NCI-H146 treated with DMSO at 0.1 percent for 48 hours (cell line): ENCODE data around the gene UXT.
"Not testable (repeated sequence)": the region's sequence is repeated elsewhere in the genome, so short reads cannot be mapped to it uniquely, and the experiment has no call there.

Experiments used
- DNase-seq: peaks from one replicate; lab custom pipeline; 2025; ENCODE audit not compliant: unreplicated experiment; lab: John Stamatoyannopoulos, UW

UXT gene, protein sequence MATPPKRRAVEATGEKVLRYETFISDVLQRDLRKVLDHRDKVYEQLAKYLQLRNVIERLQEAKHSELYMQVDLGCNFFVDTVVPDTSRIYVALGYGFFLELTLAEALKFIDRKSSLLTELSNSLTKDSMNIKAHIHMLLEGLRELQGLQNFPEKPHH

DNA sequence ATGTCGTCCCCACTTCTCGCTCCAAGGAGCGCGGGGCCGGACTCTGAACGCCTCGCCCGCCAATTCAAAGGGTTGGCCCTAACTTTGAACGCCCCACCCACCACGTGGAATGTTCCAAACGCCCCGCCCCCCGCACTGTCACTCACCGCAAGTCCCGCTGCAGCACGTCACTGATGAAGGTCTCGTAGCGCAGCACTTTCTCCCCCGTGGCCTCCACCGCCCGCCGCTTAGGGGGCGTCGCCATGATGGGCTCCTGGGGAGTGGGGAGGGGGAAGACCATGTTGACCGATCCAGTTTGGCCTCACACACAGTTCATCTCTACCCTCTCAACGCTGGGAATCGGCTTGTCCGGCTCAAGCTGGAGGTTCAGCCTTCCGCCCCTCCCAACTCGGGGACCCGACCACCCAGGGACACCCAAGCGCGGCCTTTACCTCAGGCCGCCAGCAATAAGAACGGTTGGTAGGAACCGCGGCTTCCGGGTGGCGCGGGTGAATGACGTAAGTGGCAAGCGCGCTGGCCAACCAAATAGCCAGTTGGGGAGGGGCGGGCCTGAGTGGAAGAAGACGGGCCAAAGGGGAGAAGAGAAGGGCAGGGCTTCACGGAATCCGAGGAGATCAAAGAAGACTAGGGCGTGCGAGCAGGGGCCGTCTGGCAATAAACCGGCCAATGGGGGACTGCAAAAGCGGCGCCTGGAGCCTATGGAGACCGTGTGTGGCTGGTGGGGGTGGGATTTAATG is at the start of gene UXT:
TSS of gene UXT (minus strand) at position 497 of the 737 bp plus-strand sequence. CDS start at position 244, 253 bp downstream.
- DNase-seq = peak; percentile 91

DNA sequence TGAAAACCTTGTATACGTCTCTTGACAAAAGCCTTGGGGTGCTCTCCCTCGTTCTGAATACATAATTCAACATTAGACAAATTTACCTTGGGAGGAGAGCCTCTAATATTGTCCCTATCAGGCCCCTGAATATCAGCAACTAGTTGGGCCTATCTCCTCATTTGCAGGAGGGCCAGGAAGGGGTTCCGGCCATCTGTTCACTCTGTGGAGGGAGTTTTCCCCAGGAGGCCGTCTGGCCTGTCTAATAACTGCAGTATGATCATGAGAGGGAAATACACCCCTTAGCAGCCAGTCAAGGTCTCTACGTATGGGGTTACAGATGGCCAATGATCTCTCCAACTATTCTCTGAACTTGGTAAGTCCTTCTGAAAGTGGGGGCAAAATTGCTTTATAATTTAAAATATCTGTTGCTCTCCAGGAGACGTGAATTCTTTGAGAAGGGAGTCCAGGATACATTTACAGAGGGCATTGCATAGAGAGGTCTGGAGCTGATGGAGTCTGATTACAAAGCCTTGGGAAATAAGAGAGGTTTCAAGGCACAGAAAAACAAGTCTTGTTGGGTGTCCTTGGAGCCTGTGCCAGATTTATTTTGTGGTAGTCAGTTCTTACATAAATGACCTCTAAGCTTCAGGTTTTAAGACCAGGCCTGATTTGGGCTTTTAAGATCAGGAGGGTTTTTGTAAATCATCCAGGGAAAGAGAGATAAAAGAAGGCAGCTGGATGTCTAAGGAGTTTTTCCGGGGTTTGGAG is 48.2 kb upstream of the UXT start:
- DNase-seq = no peak

DNA sequence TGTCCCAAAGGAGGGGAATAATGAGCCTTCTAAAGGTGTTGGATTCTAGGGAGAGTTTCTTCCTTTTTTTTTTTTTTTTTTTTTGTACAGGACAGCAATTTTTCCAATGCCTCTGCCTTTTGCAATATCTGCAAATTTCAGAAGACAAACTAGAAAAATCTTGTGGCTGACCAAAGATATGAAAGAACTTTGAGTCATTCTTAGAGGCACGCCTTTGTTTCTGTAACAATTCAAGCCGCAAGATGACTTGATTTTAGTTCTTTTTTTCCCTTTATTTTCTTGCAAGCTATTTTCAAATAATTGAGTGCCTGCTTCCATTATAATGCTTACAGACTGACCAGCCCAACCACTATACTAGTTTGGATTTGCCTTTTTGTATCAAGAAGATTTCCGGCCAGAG is 47.6 kb upstream of the UXT start:
- DNase-seq = no peak

DNA sequence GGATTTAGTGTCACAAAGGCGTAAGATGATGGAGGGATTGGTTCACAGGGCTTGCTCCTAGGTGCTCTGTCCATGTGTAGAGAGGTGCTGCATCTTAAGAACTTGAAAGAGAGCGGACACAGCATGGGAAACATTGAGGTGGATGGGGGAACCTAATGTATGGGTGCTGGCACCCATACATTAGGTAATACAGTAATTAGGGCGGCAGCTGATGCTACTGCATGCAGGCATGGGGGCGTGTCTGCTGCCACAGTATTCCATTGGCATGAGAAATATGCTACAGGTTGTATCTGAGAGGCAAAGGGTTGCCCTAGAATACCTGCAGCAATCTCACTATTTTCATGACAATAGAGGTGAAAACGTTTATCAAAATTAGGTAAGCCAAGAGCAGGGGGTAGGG is 45.8 kb upstream of the UXT start:
- DNase-seq = no peak

DNA sequence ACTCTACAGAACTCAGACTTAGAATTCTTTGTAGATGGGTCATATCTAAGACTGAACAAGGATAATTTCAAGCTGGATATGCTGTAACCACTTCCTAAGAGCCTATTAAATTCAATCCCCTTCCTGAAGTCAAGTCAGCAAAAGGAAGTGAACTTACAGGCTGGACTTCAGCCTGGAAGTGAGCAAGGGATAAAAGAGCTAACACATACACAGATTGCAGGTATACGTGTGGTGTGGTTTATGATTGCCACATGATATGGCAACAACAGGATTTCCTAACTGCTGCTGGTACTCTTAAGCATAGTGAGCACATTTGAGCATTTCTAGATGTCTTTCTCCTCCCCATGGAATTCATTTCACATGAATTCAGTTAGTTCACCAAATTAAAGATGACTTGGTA is 38.2 kb upstream of the UXT start:
- DNase-seq = no peak

DNA sequence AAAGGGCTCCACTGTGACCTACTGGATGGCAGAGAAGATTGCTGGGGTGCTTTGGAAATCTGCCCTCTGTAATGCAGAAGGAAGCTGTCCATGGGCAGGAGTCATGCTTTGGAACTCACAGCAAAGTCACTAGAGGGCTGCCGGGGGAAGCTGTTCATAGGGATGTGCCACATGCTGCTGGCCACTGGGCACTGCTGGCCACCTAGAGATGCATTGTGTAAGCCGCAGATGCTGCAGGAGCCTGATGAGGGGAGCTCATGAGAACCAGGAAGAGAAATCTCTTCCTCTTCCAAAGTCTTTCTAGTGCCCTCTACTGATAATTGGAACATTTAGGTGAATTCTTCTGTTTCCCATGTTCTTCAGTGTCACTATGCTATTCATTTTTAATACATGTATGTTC is 31.2 kb upstream of the UXT start:
- DNase-seq = no peak

DNA sequence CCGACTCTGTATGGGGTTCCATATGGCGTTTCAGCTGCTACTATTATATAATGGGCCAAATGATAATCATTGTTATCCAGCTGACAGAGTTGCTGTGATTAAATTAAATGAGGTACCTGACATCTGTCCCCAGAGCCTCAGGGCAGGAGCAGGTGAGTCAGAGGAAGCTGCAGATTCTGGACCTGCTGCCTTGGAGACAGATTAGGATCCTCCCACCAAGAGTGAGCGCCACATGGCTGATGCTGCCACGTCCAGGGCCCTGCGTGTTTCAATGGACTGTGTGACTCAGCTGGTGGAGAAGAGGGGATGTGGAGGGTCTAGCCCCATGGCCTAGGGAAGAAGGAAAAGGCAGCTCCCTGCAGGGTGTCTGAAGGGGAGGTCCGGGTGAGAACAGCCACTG is 28.3 kb upstream of the UXT start:
- DNase-seq = peak; percentile 74

DNA sequence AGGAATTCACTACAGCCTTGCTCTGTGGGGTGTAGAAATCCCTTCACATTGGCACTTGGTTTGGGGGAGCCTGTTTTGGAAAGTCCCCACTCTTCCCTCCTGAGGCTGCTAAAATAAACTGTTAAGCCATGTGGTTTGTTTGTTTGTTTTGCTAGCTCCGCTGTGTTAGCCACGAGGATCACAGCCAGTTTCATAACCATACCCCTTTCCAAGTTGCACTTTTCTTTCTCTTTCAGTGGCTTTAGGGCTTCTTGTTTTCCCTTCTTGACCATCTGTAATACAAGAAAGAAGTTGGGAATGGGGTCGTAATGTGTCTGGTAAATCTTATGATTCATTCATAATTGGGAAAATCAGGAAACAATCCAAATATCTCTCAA is 24.8 kb upstream of the UXT start:
- no peak for DNase-seq

DNA sequence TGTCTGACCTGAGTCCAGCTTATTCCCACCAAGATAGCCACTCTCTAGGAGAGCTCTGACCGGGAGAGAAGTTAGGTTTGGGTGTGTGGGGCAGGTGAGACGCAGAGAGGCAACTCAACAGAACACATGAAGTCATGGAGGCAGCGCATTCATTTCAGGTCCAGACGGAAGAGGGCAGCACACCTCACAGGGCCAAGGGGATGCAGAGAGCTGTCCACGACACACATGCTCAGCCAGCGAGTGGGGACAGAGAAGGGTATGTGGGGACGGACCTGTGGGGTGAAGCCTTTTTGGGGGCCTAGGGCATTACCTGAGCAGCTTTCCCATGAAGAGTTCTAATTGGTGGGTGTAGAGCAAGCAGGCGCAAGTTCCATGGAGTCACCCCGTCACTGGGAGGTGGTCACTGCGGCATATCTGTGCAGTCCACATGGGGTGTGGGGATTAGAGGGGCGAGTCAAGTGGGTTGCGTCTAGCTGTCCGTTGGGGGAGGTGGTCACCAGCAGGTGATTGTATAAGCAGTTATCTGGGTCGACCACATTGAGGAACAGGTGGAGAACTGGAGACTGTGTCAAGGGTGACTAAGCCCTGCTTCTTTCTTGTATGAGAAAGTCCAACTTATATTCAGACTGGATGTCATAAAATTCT is 24.3 kb upstream of the UXT start:
- no peak for DNase-seq

DNA sequence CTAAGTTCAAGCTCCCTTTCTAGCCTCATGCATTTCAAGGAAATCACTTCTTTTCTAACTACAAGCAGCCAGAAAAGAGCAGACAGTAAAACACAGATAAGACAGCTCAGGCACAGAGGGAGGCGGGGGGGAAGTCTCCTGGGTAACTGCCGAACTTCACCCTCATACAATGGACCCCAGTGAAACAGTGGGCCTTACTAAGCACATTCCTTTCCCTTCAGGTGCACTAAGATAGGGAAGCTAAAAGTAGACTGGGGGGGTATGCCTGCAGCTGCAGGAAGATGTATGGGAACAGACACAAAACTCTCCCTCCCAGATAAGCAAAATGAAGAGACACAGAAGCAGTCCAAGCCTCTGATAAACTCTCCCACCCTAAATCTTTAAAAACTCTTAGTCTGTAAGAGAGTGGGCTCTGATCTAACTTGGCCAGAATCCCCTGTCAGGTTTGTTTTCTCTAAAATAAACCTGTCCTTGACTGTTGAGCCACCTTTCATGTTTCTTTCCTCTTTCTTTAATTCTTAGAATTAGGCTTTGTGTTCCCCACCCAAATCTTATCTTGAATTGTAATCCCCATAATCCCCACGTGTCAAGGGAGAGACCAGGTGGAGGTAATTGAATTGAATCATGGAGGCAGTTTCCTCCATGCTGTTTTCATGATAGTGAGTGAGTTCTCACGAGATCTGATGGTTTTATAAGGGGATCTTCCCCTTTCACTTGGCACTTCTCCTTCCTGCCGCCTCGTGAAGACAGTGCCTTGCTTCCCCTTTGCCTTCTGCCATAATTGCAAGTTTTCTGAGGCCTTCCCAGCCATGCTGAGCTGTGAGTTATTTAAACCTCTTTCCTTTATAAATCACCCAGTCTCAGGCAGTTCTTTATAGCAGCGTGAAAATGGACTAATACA is 17.2 kb upstream of the UXT start:
- not testable (repeated sequence) for DNase-seq

DNA sequence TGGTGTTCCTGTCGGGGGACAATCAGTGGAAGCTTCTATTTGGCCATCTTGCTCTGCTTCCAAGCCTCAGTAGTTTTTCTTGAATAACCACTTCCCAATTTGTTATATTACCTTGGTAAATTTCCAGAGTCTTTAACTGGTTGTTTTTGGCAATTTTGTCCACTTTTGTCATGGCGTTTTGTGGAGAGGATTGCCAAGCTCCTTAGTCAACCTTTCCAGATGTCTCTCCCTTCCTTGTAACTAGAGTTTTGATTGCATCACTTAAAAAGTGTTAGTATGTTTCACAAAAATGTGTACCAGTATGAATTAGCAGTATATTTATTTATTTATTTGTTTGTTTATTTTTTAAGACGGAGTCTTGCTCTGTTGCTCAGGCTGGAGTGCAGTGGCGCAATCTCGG is 15.8 kb upstream of the UXT start:
- DNase-seq = no peak

DNA sequence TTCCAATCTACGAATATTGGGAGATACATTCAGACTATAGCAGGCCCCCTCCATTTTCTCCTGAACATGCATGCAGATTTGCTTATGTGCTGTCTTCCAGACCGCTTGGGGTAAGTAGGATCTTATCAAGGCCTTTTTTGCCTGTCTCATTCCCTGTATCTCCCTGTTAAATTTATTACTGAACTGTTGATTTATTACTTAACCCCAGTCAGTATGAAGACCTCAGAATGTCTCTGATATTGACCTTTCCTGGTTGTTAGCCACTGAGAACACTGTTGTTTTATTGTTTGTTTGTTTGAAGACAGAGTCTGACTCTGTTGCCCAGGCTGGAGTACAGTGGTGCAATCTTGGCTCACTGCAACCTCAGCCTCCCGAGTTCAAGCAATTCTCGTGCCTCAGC is 6.8 kb upstream of the UXT start:
- DNase-seq = not testable (repeated sequence)

DNA sequence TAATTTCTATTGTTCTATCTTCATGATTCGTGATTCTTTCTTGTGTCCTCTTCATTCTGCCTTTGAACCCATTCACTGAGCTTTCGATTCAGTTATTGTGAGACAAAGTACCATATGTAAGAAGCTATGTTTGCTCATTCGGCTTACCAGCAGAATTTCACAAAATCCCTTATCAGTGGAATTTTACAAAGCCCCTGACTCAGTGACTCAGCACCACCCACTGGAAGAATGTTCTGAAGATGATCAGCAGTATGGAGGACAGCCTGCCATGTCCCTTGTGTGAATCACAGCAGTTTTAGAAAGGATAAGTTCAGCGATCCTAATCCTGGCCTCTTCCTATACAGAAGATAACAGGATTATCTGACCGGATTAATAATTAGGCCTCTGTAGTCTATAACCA is 5.8 kb upstream of the UXT start:
- DNase-seq = no peak

DNA sequence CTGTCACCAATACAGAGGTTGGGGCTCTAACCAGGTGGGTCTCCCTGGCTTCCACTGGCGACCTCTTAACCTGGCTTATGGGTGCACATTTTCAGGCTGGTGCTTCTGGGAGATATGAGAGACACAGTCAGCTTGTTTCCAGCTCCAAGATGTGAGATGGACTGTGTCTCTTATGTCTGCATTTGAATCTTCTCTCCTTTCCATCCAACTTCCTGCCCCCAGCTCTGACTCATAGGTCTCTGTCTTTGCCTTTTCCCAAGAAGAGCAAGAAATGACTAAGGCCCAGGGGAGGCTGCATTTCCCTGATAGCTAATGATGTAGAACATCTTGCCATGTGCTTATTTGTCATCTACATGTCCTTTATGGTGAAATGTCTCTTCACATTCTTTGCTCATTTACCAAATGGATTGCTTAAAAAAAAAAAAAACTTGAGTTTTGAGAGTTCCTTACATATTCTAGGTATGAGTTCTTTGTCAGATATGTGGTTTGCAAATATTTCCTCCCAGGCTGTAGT is 3.2 kb upstream of the UXT start:
- DNase-seq = no peak

DNA sequence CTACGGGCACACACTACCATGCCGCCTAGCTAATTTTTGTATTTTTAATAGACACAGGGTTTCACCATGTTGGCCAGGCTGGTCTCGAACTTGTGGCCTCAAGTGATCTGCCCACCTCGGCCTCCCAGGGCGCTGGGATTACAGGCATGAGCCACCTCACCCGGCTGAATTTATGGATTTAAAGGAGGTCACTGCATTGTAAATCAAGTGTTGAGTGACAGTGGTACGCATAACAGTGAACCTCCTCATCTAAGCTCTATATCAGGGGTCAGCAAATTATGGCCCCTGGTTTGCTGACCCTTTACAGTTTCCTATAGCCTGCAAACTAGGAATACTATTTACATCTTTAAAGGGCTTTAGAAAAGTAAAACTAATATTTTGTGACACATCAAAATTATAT is 2.6 kb upstream of the UXT start:
- no peak for DNase-seq

DNA sequence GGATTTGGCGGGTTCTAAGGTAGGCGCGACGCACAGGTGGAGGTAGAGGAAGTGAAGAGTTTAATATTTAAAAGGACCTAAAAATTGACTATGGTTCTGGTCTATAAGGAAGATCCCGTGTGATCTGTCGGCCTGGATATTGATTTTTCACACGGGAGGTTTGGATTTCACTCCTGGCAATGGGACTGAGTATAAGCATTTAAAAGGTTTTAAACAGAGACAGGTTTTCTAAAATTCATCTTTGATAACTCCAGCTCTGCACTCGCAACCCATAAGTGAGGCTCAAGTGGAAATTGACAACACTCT is 394 bp upstream of the UXT start:
- no peak for DNase-seq

DNA sequence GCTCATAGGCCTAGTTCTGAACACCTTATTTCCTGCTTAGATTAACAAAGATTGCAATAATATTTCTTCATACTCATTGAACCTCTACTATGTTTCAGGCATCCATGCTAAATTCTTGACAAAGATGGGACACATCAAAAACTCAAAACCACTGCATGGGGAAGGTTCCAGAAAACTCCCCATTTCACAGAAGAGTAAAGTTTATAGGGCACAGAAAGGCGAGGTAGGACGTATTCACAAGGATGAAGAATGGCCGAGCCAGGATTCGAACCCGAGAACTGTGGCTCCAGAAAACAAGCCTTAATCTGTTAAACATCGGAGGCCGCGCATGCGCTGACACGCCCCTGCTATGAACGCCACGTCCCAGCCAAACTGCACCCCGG is 688 bp downstream of the UXT start:
- DNase-seq = no peak

DNA sequence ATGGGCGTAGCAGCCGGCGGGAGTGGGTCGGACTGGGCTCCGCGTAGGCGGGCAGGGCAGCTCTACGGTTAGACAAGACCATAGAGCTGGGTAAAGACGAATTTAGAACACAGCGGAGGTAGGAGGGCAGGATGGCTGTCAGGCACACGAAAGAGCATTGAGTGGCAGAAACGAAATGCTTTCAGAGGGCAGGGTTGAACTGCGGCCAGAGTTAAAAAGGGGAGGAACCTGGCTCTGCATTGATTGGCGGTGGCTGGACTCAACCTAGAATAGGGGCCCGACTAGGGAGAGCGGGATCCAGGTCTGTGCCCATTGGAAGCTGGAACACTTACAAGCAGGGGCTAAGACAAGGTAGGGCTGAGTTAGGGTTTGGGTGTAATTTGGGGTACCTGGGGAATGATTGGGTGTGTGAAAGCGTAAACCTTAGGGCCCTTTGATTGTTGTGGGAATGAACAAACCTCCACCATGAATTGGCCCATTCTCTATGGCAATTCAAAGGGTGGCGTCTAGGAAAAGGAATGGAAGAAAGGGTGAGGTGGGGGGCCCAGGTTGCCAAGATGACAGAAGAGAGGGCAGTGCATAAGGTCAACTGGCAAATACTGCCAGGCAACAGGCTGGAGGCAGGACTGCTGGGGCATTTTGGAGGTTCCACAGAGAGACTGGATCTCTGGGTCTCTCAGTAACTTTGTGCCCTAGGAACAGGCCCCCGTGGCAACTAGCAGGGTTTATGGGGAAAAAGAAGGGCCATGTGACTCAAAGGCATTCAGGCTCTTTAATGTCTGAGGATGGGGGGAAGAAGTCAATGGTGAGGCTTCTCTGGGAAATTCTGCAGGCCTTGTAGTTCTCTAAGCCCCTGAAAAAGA is 7.7 kb downstream of the UXT start:
- no peak for DNase-seq

DNA sequence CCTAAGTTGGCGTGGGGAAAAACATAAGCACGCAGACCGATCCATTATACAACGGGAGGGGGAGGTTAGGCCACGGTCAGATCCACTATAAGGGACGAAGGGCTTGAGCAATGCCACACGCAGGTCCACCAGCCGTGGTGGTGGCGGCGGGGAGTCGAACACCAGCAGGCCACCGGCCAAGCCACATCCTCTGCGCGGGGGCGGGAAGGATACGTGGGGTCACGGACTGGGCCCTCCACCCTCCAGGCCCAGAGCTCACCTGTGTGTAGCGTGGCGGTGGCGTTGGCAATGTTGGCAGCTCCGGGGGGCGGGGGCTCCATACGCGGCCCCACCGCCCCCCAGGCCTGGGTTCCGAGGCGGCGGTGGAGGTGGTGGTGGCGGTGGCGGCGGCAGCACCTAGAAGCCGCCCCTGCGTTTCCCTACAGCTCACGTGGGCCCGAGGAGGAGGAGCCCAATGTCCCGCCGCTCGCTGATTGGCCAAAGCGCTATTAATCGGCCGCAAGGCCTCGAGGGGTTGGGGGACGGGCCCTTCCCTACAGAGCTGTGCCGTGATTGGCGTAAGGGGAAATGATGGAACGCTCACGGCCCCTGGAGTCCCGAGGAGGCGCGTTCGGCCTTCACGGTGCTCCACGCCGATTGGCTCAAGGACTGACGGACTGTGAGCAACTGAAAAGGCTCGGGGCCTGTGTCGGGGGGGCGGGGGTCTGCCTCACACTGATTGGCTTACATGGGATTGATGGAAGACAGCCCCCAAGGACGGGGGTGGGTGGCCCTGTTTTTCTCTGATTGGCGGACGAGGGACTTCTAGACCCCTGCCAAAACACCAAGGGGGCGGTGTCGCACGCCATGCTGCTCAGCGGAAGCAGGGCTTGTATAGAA is 8.6 kb downstream of the UXT start, which contains the start of gene ELK1:
TSS of gene ELK1 (minus strand) at position 400 of the 879 bp plus-strand sequence. CDS start 9,122 bp downstream, outside the sequence.
- peak; percentile 90 for DNase-seq
